K562 (cell line): ENCODE measurements around the gene MCM9.

Experiments
- BRCA1 ChIP-seq, 2 experiments: fragments of 450-650 bp in 1 of 2; sonication (generic) in 1 of 2; formaldehyde crosslinking in 1 of 2; IDR thresholded peaks; 2 replicates each; pipeline versions ENCODE4 v1.5.0 to v1.6.1; 2017 to 2020; ENCODE audit warnings: mild to moderate bottlenecking in 1 of 2, missing genetic modification reagents in 1 of 2
- THAP7 ChIP-seq: fragments of 250-450 bp; sonication (Bioruptor Pico); IDR thresholded peaks from 2 replicates; pipeline ENCODE4 v1.5.0; 2021

DNA sequence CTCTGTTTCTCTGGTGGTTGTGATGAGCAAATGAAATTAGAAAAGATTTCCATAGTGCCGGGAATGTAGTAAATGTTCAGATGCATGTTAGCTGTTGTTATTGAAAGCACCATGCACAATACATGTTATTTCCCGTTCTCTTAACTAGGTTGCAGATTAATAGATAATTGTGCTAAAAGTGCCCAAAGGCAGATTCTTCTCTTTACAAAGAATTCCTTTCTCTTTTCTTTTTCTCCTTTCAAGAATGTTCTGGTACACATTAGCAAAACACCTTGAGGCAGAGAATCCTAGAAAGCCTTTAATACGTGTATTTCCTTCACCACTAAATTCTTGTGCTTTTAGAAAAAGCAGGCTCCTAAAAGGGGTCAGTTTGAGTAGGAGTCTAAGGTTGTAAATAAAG is 162.1 kb downstream of the MCM9 start:
- TF ChIP-seq BRCA1 (IDR thresholded peaks at IDR 0.05) (no peak), BRCA1 (CRISPR knock-in tag; IDR thresholded peaks at IDR 0.05) (no peak), THAP7 (CRISPR knock-in tag) (no peak)
